HepG2 (cell line): ENCODE results near the gene MEIOB. TPM values are rescaled to one million over a fixed set of nuclear protein-coding genes. Genes with fewer than 3 reads are reported as not detected.

Source experiments
- ARNTL ChIP-seq: sonication (generic); formaldehyde crosslinking; IDR thresholded peaks from 2 replicates; pipeline ENCODE4 v1.4.0; 2020; ENCODE audit warnings: mild to moderate bottlenecking, missing genetic modification reagents
- CBX2 ChIP-seq, 2 experiments: fragments of 200-600 bp in 1 of 2; sonication (generic); formaldehyde crosslinking in 1 of 2; IDR thresholded peaks; 2 replicates each; pipeline versions ENCODE4 v1.7.0 to v1.8.1; 2018 to 2022; ENCODE audit warnings: low read depth in 2 of 2, low read length in 1 of 2, mild to moderate bottlenecking in 1 of 2, missing genetic modification reagents in 1 of 2
- HES4 ChIP-seq: sonication (generic); formaldehyde crosslinking; IDR thresholded peaks from 2 replicates; pipeline ENCODE4 v1.9.0; 2021; ENCODE audit warnings: mild to moderate bottlenecking, missing genetic modification reagents, borderline replicate concordance
- HOXA3 ChIP-seq: sonication (generic); formaldehyde crosslinking; IDR thresholded peaks from 2 replicates; pipeline ENCODE4 v1.5.0; 2020; ENCODE audit warnings: missing genetic modification reagents
- NFYB ChIP-seq: sonication (generic); formaldehyde crosslinking; IDR thresholded peaks from 2 replicates; pipeline ENCODE4 v1.4.0; 2020; ENCODE audit warnings: missing genetic modification reagents
- NR2F2 ChIP-seq: IDR thresholded peaks from 2 replicates; pipeline ENCODE4 v1.6.1; 2012; ENCODE audit warnings: low read depth, inconsistent platforms, borderline replicate concordance
- TRIM24 ChIP-seq: sonication (generic); formaldehyde crosslinking; IDR thresholded peaks from 2 replicates; pipeline ENCODE4 v1.8.0; 2022; ENCODE audit warnings: mild to moderate bottlenecking, missing genetic modification reagents
- ZKSCAN8 ChIP-seq: IDR thresholded peaks from 2 replicates; pipeline ENCODE4 v1.6.1; 2016; ENCODE audit warnings: borderline replicate concordance, missing genetic modification reagents, missing compliant biosample characterization
- ZNF18 ChIP-seq: sonication (generic); formaldehyde crosslinking; IDR thresholded peaks from 2 replicates; pipeline ENCODE4 v1.8.0; 2022; ENCODE audit warnings: mild to moderate bottlenecking, missing genetic modification reagents; ENCODE audit not compliant: insufficient replicate concordance
- ZNF230 ChIP-seq: sonication (generic); formaldehyde crosslinking; IDR thresholded peaks from 2 replicates; pipeline ENCODE4 v1.4.0; 2020; ENCODE audit warnings: mild to moderate bottlenecking, missing genetic modification reagents
- ZNF543 ChIP-seq: sonication (generic); formaldehyde crosslinking; IDR thresholded peaks from 2 replicates; pipeline ENCODE4 v1.4.0; 2020; ENCODE audit warnings: mild to moderate bottlenecking, missing genetic modification reagents
- ZNF547 ChIP-seq: sonication (generic); formaldehyde crosslinking; IDR thresholded peaks from 2 replicates; pipeline ENCODE4 v1.5.1; 2020; ENCODE audit warnings: mild to moderate bottlenecking, missing genetic modification reagents
- ZNF549 ChIP-seq: sonication (generic); formaldehyde crosslinking; IDR thresholded peaks from 2 replicates; pipeline ENCODE4 v1.5.0; 2020; ENCODE audit warnings: missing genetic modification reagents
- ZNF703 ChIP-seq: sonication (generic); formaldehyde crosslinking; IDR thresholded peaks from 2 replicates; pipeline ENCODE4 v1.5.1; 2020; ENCODE audit warnings: missing genetic modification reagents, mild to moderate bottlenecking, moderate library complexity, borderline replicate concordance
- ZSCAN31 ChIP-seq: sonication (generic); formaldehyde crosslinking; IDR thresholded peaks from 2 replicates; pipeline ENCODE4 v1.5.0; 2020; ENCODE audit warnings: low read depth, mild to moderate bottlenecking, missing genetic modification reagents
- polyA plus RNA-seq, 8 experiments: library from polyadenylated mRNA; depleted of rRNA in 3 of 8; stranded (reverse) in 7 of 8; unstranded in 1 of 8; fragments of >200 nt; fragmentation: Illumina TruSeq in 4 of 8; extraction: Trizol in 4 of 8; gene quantifications; 2 replicates each; pipeline versions ENCODE4 v1.2.1 to v1.2.3, GENCODE V29; 2011 to 2016; ENCODE audit warnings: low read depth in 4 of 8, missing spikeins in 1 of 8, mixed read lengths in 1 of 8; ENCODE audit not compliant: insufficient read depth in 1 of 8
- total RNA-seq, 5 experiments: library from RNA; depleted of rRNA; stranded (reverse); fragments of >200 nt; fragmentation: Illumina TruSeq; extraction: Trizol; gene quantifications; 2 replicates each; pipeline ENCODE4 v1.2.3, GENCODE V29; 2016; ENCODE audit warnings: low read depth in 1 of 5
- TF ChIP-seq, protein P1 (sequence below): sonication (generic); formaldehyde crosslinking; IDR thresholded peaks from 2 replicates; pipeline ENCODE4 v1.5.0; 2020; ENCODE audit warnings: mild to moderate bottlenecking, missing genetic modification reagents, borderline replicate concordance
- TF ChIP-seq, protein P2 (sequence below): sonication (generic); formaldehyde crosslinking; IDR thresholded peaks from 2 replicates; pipeline ENCODE4 v1.4.0; 2020; ENCODE audit warnings: missing genetic modification reagents
- TF ChIP-seq, protein P3 (sequence below): sonication (generic); formaldehyde crosslinking; conservative IDR thresholded peaks from 2 replicates; pipeline ENCODE4 v1.8.0; 2022; ENCODE audit warnings: mild to moderate bottlenecking, moderate library complexity, missing genetic modification reagents

The MEIOB gene
- total and polyA plus RNA-seq, 2 of the 13 experiments (the other 11 are each of a cell fraction or from before 2014, with no cell fraction given) = 0.17 TPM; not detected in 1

DNA sequence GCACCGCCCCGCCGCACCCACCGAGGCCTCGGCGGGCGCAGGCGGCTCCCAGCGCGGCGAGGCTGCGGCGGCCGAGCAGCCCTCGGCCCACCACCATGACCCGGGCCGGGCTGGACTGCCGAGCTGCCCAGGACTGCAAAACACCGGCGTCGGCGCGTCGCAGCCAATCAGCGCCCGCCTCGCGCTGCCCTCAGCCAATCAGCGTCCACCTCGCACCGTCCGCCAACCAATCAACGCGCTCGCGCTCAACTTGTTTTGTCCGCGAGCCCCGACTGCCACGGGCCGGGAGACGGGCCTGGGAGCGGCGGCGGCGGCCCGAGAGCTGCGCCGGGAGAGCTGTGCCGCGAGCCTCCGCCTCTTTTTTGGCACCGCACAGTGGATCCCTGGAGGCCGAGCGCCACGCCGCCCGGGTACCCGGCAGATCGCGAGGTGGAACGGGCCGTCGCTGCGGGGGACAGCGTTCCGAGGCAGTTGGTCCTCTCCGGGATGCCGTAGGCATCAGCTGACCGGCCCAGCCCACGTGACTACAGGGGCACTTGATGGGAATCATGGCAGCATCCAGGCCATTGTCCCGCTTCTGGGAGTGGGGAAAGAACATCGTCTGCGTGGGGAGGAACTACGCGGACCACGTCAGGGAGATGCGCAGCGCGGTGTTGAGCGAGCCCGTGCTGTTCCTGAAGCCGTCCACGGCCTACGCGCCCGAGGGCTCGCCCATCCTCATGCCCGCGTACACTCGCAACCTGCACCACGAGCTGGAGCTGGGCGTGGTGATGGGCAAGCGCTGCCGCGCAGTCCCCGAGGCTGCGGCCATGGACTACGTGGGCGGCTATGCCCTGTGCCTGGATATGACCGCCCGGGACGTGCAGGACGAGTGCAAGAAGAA is 45.0 kb downstream of the MEIOB start, which contains the start of the genes FAHD1 and HAGH (continued):
- TF ChIP-seq, protein P1, sequence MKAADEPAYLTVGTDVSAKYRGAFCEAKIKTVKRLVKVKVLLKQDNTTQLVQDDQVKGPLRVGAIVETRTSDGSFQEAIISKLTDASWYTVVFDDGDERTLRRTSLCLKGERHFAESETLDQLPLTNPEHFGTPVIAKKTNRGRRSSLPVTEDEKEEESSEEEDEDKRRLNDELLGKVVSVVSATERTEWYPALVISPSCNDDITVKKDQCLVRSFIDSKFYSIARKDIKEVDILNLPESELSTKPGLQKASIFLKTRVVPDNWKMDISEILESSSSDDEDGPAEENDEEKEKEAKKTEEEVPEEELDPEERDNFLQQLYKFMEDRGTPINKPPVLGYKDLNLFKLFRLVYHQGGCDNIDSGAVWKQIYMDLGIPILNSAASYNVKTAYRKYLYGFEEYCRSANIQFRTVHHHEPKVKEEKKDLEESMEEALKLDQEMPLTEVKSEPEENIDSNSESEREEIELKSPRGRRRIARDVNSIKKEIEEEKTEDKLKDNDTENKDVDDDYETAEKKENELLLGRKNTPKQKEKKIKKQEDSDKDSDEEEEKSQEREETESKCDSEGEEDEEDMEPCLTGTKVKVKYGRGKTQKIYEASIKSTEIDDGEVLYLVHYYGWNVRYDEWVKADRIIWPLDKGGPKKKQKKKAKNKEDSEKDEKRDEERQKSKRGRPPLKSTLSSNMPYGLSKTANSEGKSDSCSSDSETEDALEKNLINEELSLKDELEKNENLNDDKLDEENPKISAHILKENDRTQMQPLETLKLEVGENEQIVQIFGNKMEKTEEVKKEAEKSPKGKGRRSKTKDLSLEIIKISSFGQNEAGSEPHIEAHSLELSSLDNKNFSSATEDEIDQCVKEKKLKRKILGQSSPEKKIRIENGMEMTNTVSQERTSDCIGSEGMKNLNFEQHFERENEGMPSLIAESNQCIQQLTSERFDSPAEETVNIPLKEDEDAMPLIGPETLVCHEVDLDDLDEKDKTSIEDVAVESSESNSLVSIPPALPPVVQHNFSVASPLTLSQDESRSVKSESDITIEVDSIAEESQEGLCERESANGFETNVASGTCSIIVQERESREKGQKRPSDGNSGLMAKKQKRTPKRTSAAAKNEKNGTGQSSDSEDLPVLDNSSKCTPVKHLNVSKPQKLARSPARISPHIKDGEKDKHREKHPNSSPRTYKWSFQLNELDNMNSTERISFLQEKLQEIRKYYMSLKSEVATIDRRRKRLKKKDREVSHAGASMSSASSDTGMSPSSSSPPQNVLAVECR (CRISPR knock-in tag) = peak; percentile 99
- TF ChIP-seq ZNF230 (CRISPR knock-in tag) (peak; percentile 92), ZNF703 (CRISPR knock-in tag) (peak; percentile 90), HES4 (CRISPR knock-in tag) (peak; percentile 72; the same call in 1 of the 2 replicates), NR2F2 (no peak), ZNF549 (no peak), NFYB (peak; percentile 95), ARNTL (CRISPR knock-in tag) (peak; percentile 95), ZSCAN31 (CRISPR knock-in tag) (peak; percentile 92), ZNF18 (CRISPR knock-in tag) (peak; percentile 54), ZKSCAN8 (0 out of 2 replicates have a peak, but pooled peaks have one; percentile 47), ZNF543 (CRISPR knock-in tag) (peak; percentile 73; the same call in 1 of the 2 replicates), ZNF547 (CRISPR knock-in tag) (peak; percentile 89; the same call in 1 of the 2 replicates), HOXA3 (CRISPR knock-in tag) (peak; percentile 93), CBX2 (IDR thresholded peaks at IDR 0.05; ENCODE audit: low read depth, low read length) (no peak), CBX2 (CRISPR knock-in tag; IDR thresholded peaks at IDR 0.05; ENCODE audit: low read depth) (no peak), TRIM24 (CRISPR knock-in tag) (no peak)
- TF ChIP-seq, protein P2, sequence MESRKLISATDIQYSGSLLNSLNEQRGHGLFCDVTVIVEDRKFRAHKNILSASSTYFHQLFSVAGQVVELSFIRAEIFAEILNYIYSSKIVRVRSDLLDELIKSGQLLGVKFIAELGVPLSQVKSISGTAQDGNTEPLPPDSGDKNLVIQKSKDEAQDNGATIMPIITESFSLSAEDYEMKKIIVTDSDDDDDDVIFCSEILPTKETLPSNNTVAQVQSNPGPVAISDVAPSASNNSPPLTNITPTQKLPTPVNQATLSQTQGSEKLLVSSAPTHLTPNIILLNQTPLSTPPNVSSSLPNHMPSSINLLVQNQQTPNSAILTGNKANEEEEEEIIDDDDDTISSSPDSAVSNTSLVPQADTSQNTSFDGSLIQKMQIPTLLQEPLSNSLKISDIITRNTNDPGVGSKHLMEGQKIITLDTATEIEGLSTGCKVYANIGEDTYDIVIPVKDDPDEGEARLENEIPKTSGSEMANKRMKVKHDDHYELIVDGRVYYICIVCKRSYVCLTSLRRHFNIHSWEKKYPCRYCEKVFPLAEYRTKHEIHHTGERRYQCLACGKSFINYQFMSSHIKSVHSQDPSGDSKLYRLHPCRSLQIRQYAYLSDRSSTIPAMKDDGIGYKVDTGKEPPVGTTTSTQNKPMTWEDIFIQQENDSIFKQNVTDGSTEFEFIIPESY = peak; percentile 61; the same call in 1 of the 2 replicates
- TF ChIP-seq, protein P3, sequence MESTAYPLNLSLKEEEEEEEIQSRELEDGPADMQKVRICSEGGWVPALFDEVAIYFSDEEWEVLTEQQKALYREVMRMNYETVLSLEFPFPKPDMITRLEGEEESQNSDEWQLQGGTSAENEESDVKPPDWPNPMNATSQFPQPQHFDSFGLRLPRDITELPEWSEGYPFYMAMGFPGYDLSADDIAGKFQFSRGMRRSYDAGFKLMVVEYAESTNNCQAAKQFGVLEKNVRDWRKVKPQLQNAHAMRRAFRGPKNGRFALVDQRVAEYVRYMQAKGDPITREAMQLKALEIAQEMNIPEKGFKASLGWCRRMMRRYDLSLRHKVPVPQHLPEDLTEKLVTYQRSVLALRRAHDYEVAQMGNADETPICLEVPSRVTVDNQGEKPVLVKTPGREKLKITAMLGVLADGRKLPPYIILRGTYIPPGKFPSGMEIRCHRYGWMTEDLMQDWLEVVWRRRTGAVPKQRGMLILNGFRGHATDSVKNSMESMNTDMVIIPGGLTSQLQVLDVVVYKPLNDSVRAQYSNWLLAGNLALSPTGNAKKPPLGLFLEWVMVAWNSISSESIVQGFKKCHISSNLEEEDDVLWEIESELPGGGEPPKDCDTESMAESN = peak; percentile 79
